Keratinocyte (primary cell): ENCODE measurements around the gene HEXIM1. TPM values are rescaled to one million over a fixed set of nuclear protein-coding genes. Genes with fewer than 3 reads are reported as not detected.

Experiments used
- DNase-seq: peaks from one replicate; pipeline ENCODE4 v3.0.0-alpha.2; 2011; ENCODE audit warnings: low read depth, missing footprints, low spot score
- FAIRE-seq: peaks from 2 replicates; lab custom pipeline; 2011; peaks lifted over from hg19 to GRCh38; lab: Jason Lieb, UNC
- H2AFZ ChIP-seq: 2 replicates; pipeline ENCODE4 v1.6.0; 2012; ENCODE audit warnings: low read length, control low read depth, inconsistent platforms; ENCODE audit not compliant: control insufficient read depth
- H3K27ac ChIP-seq: 2 replicates; pipeline ENCODE4 v1.5.1; 2011; ENCODE audit warnings: low read length; ENCODE audit not compliant: control insufficient read depth, insufficient read depth
- H3K27me3 ChIP-seq: 3 replicates; pipeline ENCODE4 v1.6.0; 2011; ENCODE audit warnings: low read length; ENCODE audit not compliant: control insufficient read depth, insufficient read depth; ENCODE audit errors: extremely low read depth
- H3K36me3 ChIP-seq, 2 experiments: 2 replicates in 1 of 2; 3 replicates in 1 of 2; pipeline ENCODE4 v1.5.1; 2011; ENCODE audit warnings: low read length in 2 of 2, mild to moderate bottlenecking in 1 of 2; ENCODE audit not compliant: control insufficient read depth in 2 of 2, insufficient read depth in 2 of 2; ENCODE audit errors: extremely low read depth in 1 of 2
- H3K4me1 ChIP-seq: 3 replicates; pipeline ENCODE4 v1.5.1; 2011; ENCODE audit warnings: low read length; ENCODE audit not compliant: control insufficient read depth, insufficient read depth; ENCODE audit errors: extremely low read depth
- H3K4me2 ChIP-seq: 3 replicates; pipeline ENCODE4 v1.6.0; 2011; ENCODE audit warnings: low read depth, low read length; ENCODE audit not compliant: control insufficient read depth, insufficient read depth; ENCODE audit errors: extremely low read depth
- H3K4me3 ChIP-seq, 3 experiments: fragments of 200-600 bp in 1 of 3; sonication (generic) in 1 of 3; 2 replicates in 2 of 3; 3 replicates in 1 of 3; pipeline ENCODE4 v1.5.1; 2011 to 2016; ENCODE audit warnings: low read length in 3 of 3, mild to moderate bottlenecking in 3 of 3, control low read depth in 2 of 3, inconsistent platforms in 1 of 3, low read depth in 1 of 3, mixed read lengths in 1 of 3, mixed run types in 1 of 3, moderate library complexity in 1 of 3; ENCODE audit not compliant: control insufficient read depth in 2 of 3, insufficient read depth in 2 of 3; ENCODE audit errors: extremely low read depth in 1 of 3
- H3K79me2 ChIP-seq: 2 replicates; pipeline ENCODE4 v1.6.0; 2012; ENCODE audit warnings: low read length; ENCODE audit not compliant: control insufficient read depth, insufficient read depth
- H3K9ac ChIP-seq: 3 replicates; pipeline ENCODE4 v1.6.0; 2011; ENCODE audit warnings: low read length; ENCODE audit not compliant: control insufficient read depth, insufficient read depth; ENCODE audit errors: extremely low read depth
- H3K9me1 ChIP-seq: 3 replicates; pipeline ENCODE4 v1.6.0; 2011; ENCODE audit warnings: low read length; ENCODE audit not compliant: control insufficient read depth, insufficient read depth; ENCODE audit errors: extremely low read depth
- H3K9me3 ChIP-seq: 2 replicates; pipeline ENCODE4 v1.5.1; 2012; ENCODE audit warnings: low read depth, low read length; ENCODE audit not compliant: control insufficient read depth
- H4K20me1 ChIP-seq: 3 replicates; pipeline ENCODE4 v1.6.0; 2011; ENCODE audit warnings: low read length; ENCODE audit not compliant: control insufficient read depth, insufficient read depth; ENCODE audit errors: extremely low read depth
- EZH2 ChIP-seq: IDR thresholded peaks from one replicate; pipeline ENCODE4 v1.6.1; 2012; ENCODE audit warnings: inconsistent platforms, mild to moderate bottlenecking, low read length, moderate library complexity
- dilution Hi-C: fragments of 300-500 bp; cut with MboI; formaldehyde crosslinking; loops from one replicate; pipeline ENCODE4 v1.7.0; 2020; ENCODE audit warnings: low sequenced_read_pairs; ENCODE audit not compliant: extremely low pct_ligation_motif_present
- polyA plus RNA-seq, 5 experiments: library from polyadenylated mRNA; depleted of rRNA in 3 of 5; stranded (reverse) in 3 of 5; stranded (forward) in 1 of 5; unstranded in 1 of 5; fragments of >200 nt; gene quantifications; 1 replicate in 1 of 5; 2 replicates in 3 of 5; 3 replicates in 1 of 5; pipeline versions ENCODE4 v1.2.1 to v1.2.3, GENCODE V29; 2011 to 2012; ENCODE audit warnings: missing spikeins in 2 of 5, low read depth in 1 of 5, low replicate concordance in 1 of 5
- TF ChIP-seq, protein P1 (sequence below), 3 experiments: IDR thresholded peaks in 1 of 3; conservative IDR thresholded peaks in 1 of 3; optimal IDR thresholded peaks in 1 of 3; 2 replicates in 2 of 3; 3 replicates in 1 of 3; pipeline versions ENCODE3 to v1.5.1; 2011; ENCODE audit warnings: low read length in 3 of 3, mild to moderate bottlenecking in 3 of 3, moderate library complexity in 2 of 3, control low read depth in 1 of 3, inconsistent platforms in 1 of 3; ENCODE audit not compliant: insufficient read depth in 2 of 3; ENCODE audit errors: extremely low read depth in 1 of 3

HEXIM1 gene
- polyA plus RNA-seq, 1 donor (not counting 4 experiments of a cell fraction or from before 2014, with no cell fraction given): 19.9 TPM

DNA sequence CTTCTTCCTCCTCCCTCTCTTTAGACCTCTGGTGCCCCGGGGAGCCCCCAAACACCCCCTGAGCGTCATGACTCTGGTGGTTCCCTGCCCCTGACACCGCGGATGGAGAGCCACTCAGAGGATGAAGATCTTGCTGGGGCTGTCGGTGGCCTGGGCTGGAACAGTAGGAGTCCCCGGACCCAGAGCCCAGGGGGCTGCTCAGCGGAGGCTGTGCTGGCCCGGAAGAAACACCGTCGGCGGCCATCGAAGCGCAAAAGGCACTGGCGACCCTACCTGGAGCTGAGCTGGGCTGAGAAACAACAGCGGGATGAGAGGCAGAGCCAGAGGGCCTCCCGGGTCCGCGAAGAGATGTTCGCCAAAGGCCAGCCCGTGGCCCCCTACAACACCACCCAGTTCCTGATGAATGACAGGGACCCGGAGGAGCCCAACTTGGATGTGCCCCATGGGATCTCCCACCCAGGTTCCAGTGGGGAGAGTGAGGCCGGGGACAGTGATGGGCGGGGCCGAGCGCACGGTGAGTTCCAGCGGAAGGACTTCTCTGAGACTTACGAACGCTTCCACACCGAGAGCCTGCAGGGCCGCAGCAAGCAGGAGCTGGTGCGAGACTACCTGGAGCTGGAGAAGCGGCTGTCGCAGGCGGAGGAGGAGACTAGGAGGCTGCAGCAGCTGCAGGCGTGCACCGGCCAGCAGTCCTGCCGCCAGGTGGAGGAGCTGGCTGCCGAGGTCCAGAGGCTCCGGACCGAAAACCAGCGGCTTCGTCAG lies 20.9 kb downstream of the HEXIM1 start:
- Histone ChIP-seq H3K9me1 (no peaks in the 10 kb centered on the region), H3K4me2 (no peak overlapping the region), H3K9me3 (no peaks in the 10 kb centered on the region), H3K79me2 (no peaks in the 10 kb centered on the region), H2AFZ (no peak overlapping the region), H4K20me1 (no peaks in the 10 kb centered on the region), H3K9ac (no peak overlapping the region), H3K27me3 (no peaks in the 10 kb centered on the region), H3K36me3 (no peaks in the 10 kb centered on the region), H3K4me3 (no peak overlapping the region), H3K4me1 (peaks cover 37% of the 10 kb centered on the region), H3K27ac (no peak overlapping the region)
- TF ChIP-seq, protein P1, sequence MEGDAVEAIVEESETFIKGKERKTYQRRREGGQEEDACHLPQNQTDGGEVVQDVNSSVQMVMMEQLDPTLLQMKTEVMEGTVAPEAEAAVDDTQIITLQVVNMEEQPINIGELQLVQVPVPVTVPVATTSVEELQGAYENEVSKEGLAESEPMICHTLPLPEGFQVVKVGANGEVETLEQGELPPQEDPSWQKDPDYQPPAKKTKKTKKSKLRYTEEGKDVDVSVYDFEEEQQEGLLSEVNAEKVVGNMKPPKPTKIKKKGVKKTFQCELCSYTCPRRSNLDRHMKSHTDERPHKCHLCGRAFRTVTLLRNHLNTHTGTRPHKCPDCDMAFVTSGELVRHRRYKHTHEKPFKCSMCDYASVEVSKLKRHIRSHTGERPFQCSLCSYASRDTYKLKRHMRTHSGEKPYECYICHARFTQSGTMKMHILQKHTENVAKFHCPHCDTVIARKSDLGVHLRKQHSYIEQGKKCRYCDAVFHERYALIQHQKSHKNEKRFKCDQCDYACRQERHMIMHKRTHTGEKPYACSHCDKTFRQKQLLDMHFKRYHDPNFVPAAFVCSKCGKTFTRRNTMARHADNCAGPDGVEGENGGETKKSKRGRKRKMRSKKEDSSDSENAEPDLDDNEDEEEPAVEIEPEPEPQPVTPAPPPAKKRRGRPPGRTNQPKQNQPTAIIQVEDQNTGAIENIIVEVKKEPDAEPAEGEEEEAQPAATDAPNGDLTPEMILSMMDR (optimal IDR thresholded peaks at IDR 0.05 in 1 of 3, IDR thresholded peaks at IDR 0.05 in 1 of 3, conservative IDR thresholded peaks at IDR 0.05 in 1 of 3; ENCODE audit: extremely low read depth in 1 of 3, insufficient read depth in 2 of 3, low read length in 3 of 3): no peak
- TF ChIP-seq EZH2: no peak
- dilution Hi-C loops: no loop called here
- DNase-seq: no peak
- no peak for FAIRE-seq

DNA sequence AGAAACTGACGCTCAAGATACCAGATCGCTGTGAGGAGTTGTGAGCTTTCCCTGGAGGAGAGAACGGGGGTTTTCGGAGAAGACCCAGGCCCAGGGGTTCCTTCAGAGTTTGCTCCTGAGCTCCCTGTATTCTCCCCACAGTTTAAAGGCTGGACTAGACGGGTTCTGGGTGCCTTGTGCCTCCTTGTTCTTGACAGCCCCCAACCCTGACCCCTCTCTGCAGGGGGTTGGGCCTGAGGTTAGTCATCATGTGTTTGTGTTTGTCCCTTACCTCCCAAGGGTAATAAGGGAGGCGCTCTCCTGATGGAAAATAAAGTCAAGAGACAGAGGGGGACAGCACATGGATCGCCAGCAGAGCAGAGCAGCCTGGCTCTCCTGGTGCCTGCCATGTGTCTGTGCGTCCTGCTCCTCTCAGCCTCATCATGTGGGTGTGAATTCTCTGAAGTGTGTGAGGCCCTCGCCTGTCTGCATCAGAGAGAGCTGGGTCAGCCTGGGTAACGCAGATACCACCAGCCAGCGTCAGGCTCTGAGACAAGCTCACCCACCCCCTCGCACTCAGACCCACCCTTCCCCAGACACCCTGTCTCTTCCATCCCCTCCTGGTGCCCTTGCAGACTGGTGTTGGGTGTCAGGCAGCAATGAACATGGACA lies 22.1 kb downstream of the HEXIM1 start:
- peaks cover 38% of the 10 kb centered on the region for H3K4me1 ChIP-seq
- H3K9ac ChIP-seq: peak overlapping the region; percentile 99
- no peak for FAIRE-seq

More for the DNA sequence above, 22.1 kb downstream of the HEXIM1 start:
- Histone ChIP-seq H2AFZ (no peak overlapping the region), H3K4me2 (peak overlapping the region; percentile 99), H3K9me3 (no peaks in the 10 kb centered on the region), H3K27me3 (no peaks in the 10 kb centered on the region), H3K79me2 (no peaks in the 10 kb centered on the region), H3K27ac (peak overlapping the region; percentile 100), H3K4me3 (peak overlapping the region in 1 of 3 experiments; percentile 35), H3K9me1 (no peaks in the 10 kb centered on the region), H3K36me3 (no peaks in the 10 kb centered on the region), H4K20me1 (no peaks in the 10 kb centered on the region)
- no peak for TF ChIP-seq EZH2
- TF ChIP-seq, protein P1 (optimal IDR thresholded peaks at IDR 0.05 in 1 of 3, IDR thresholded peaks at IDR 0.05 in 1 of 3, conservative IDR thresholded peaks at IDR 0.05 in 1 of 3; ENCODE audit: extremely low read depth in 1 of 3, insufficient read depth in 2 of 3, low read length in 3 of 3): no peak
- dilution Hi-C loops: no loop called here
- no peak for DNase-seq
